Hepatocyte (in vitro differentiated cells): ENCODE measurements around the gene FKBP11. TPM values are rescaled to one million over a fixed set of nuclear protein-coding genes. Genes with fewer than 3 reads are reported as not detected.

Experiments
- DNase-seq: peaks from one replicate; pipeline ENCODE4 v3.0.0-alpha.2; 2016; ENCODE audit warnings: low spot score
- H2AFZ ChIP-seq: fragments of 200-600 bp; sonication (generic); 2 replicates; pipeline ENCODE4 v1.6.0; 2016; ENCODE audit warnings: antibody characterized with exemption, mild to moderate bottlenecking
- H3K27ac ChIP-seq: fragments of 200-600 bp; sonication (generic); 2 replicates; pipeline ENCODE4 v1.5.1; 2016; ENCODE audit warnings: mild to moderate bottlenecking
- H3K27me3 ChIP-seq: fragments of 200-600 bp; sonication (generic); 2 replicates; pipeline ENCODE4 v1.6.1; 2016
- H3K36me3 ChIP-seq: fragments of 200-600 bp; sonication (generic); replicated peaks from 2 replicates; pipeline ENCODE4 v1.5.1; 2016; ENCODE audit warnings: low read depth; ENCODE audit not compliant: insufficient read depth
- H3K4me1 ChIP-seq: fragments of 200-600 bp; sonication (generic); 2 replicates; pipeline ENCODE4 v1.5.1; 2016; ENCODE audit warnings: mild to moderate bottlenecking, moderate library complexity; ENCODE audit not compliant: insufficient read depth
- H3K4me2 ChIP-seq: fragments of 200-600 bp; sonication (generic); 2 replicates; pipeline ENCODE4 v1.6.0; 2016
- H3K4me3 ChIP-seq: fragments of 200-600 bp; sonication (generic); 2 replicates; pipeline ENCODE4 v1.5.1; 2016; ENCODE audit warnings: mild to moderate bottlenecking
- H3K79me2 ChIP-seq: fragments of 200-600 bp; sonication (generic); 2 replicates; pipeline ENCODE4 v1.6.0; 2017; ENCODE audit warnings: mild to moderate bottlenecking
- H3K9me2 ChIP-seq: fragments of 200-600 bp; sonication (generic); replicated peaks from 2 replicates; pipeline ENCODE4 v1.6.0; 2017; ENCODE audit warnings: mild to moderate bottlenecking; ENCODE audit not compliant: insufficient read depth
- H3K9me3 ChIP-seq: fragments of 200-600 bp; sonication (generic); 2 replicates; pipeline ENCODE4 v1.5.1; 2016; ENCODE audit warnings: low read depth, mild to moderate bottlenecking
- H4K20me1 ChIP-seq: fragments of 200-600 bp; sonication (generic); 2 replicates; pipeline ENCODE4 v1.6.0; 2016; ENCODE audit warnings: mild to moderate bottlenecking; ENCODE audit not compliant: insufficient read depth, poor library complexity, severe bottlenecking
- CTCF ChIP-seq: fragments of 200-600 bp; sonication (generic); IDR thresholded peaks from 2 replicates; pipeline ENCODE4 v1.5.1; 2016; ENCODE audit warnings: antibody characterized with exemption, mild to moderate bottlenecking; ENCODE audit not compliant: poor library complexity
- EZH2 ChIP-seq: fragments of 200-600 bp; sonication (generic); IDR thresholded peaks from 2 replicates; pipeline ENCODE4 v1.6.1; 2016; ENCODE audit warnings: antibody characterized with exemption, mild to moderate bottlenecking, borderline replicate concordance
- EZH2phosphoT487 ChIP-seq: fragments of 200-600 bp; sonication (generic); IDR thresholded peaks from one replicate; pipeline ENCODE4 v1.6.1; 2018; ENCODE audit warnings: antibody characterized with exemption, mild to moderate bottlenecking, low read depth, moderate library complexity; ENCODE audit not compliant: unreplicated experiment, severe bottlenecking
- WGBS: methylation state at CpG from one replicate; pipeline ENCODE4 v1.1.6; 2016; ENCODE audit warnings: low lambda C conversion rate; ENCODE audit errors: missing lambda C conversion rate; 5-methylcytosine and 5-hydroxymethylcytosine counted together
- polyA plus RNA-seq: library from polyadenylated mRNA; unstranded; fragments of >200 nt; fragmentation: Nextera tagmentation; extraction: Ambion mirVana; gene quantifications from 2 replicates; pipeline ENCODE4 v1.2.1, GENCODE V29; 2016
- total RNA-seq: library from RNA; depleted of rRNA; stranded (reverse); fragments of >200 nt; gene quantifications from 2 replicates; pipeline ENCODE4 v1.2.3, GENCODE V29; 2014

Gene FKBP11
- total and polyA plus RNA-seq, 2 experiments from 2014 or later, result 30.4 to 201 TPM

GRCh38 chr12:48937170-48937569 lies 11.9 kb upstream of the FKBP11 start:
- no peaks in the 10 kb centered on the region for H3K27me3 ChIP-seq
- H3K27ac ChIP-seq, result no peak overlapping the region
- TF ChIP-seq EZH2phosphoT487 (no peak), EZH2 (no peak), CTCF (no peak)
- H3K79me2 ChIP-seq, result peaks cover 4% of the 10 kb centered on the region
- H3K4me1 ChIP-seq, result no peaks in the 10 kb centered on the region
- WGBS, result 78% methylated on average over 6 of the region's 6 CpGs
- H3K4me3 ChIP-seq, result no peak overlapping the region
- no peak overlapping the region for H3K4me2 ChIP-seq
- DNase-seq, result no peak
- peaks cover 10% of the 10 kb centered on the region for H4K20me1 ChIP-seq
- no peak overlapping the region for H2AFZ ChIP-seq
- no peaks in the 10 kb centered on the region for H3K9me3 ChIP-seq
- no peaks in the 10 kb centered on the region for H3K36me3 ChIP-seq
- H3K9me2 ChIP-seq, result no peaks in the 10 kb centered on the region

GRCh38 chr12:48936379-48936979 lies 11.2 kb upstream of the FKBP11 start:
- Histone ChIP-seq H3K27me3 (no peaks in the 10 kb centered on the region), H3K9me2 (no peaks in the 10 kb centered on the region), H3K4me3 (no peak overlapping the region), H3K4me1 (no peaks in the 10 kb centered on the region), H3K27ac (no peak overlapping the region), H4K20me1 (peaks cover 4% of the 10 kb centered on the region), H2AFZ (no peak overlapping the region), H3K9me3 (no peaks in the 10 kb centered on the region), H3K79me2 (peaks cover under 1% of the 10 kb centered on the region), H3K4me2 (no peak overlapping the region), H3K36me3 (no peaks in the 10 kb centered on the region)
- TF ChIP-seq CTCF, result peak; percentile 92
- TF ChIP-seq EZH2phosphoT487, result no peak
- TF ChIP-seq EZH2, result no peak
- DNase-seq, result peak; percentile 87

GRCh38 chr12:48934312-48934706 lies 9.0 kb upstream of the FKBP11 start:
- TF ChIP-seq CTCF, result peak; percentile 28
- no peak for TF ChIP-seq EZH2
- H3K27ac ChIP-seq, result no peak overlapping the region
- H3K9me2 ChIP-seq, result no peaks in the 10 kb centered on the region
- H3K9me3 ChIP-seq, result no peaks in the 10 kb centered on the region
- no peak overlapping the region for H3K4me3 ChIP-seq
- WGBS, result 100% methylated on average over 1 of the region's 1 CpG
- no peaks in the 10 kb centered on the region for H3K4me1 ChIP-seq
- no peaks in the 10 kb centered on the region for H3K27me3 ChIP-seq
- no peaks in the 10 kb centered on the region for H3K36me3 ChIP-seq
- H3K4me2 ChIP-seq, result no peak overlapping the region
- DNase-seq, result no peak
- H2AFZ ChIP-seq, result no peak overlapping the region
- no peaks in the 10 kb centered on the region for H3K79me2 ChIP-seq
- H4K20me1 ChIP-seq, result no peaks in the 10 kb centered on the region

- H4K20me1 ChIP-seq, result no peaks in the 10 kb centered on the region
- H3K27ac ChIP-seq, result no peak overlapping the region
- WGBS, result 98% methylated on average over 9 of the region's 9 CpGs
Observed at GRCh38 chr12:48933664-48934311, 8.5 kb upstream of the FKBP11 start.

More at GRCh38 chr12:48933664-48934311, 8.5 kb upstream of the FKBP11 start:
- Histone ChIP-seq H3K4me1 (no peaks in the 10 kb centered on the region), H3K79me2 (no peaks in the 10 kb centered on the region), H3K4me3 (no peak overlapping the region), H3K36me3 (no peaks in the 10 kb centered on the region), H3K27me3 (no peaks in the 10 kb centered on the region), H2AFZ (no peak overlapping the region), H3K9me2 (no peaks in the 10 kb centered on the region), H3K4me2 (no peak overlapping the region), H3K9me3 (no peaks in the 10 kb centered on the region)
- TF ChIP-seq EZH2 (no peak), EZH2phosphoT487 (no peak), CTCF (no peak)
- DNase-seq, result no peak
